Measurements from ENCODE around the gene GGA1. TPM values are rescaled to one million over a fixed set of nuclear protein-coding genes. Genes with fewer than 3 reads are reported as not detected.

GGA1 gene
- total and polyA plus RNA-seq, 10 of the 15 experiments (the other 5 are each of a cell fraction or from before 2014, with no cell fraction given), result 1.4 to 79.4 (median 44.4) TPM

DNA sequence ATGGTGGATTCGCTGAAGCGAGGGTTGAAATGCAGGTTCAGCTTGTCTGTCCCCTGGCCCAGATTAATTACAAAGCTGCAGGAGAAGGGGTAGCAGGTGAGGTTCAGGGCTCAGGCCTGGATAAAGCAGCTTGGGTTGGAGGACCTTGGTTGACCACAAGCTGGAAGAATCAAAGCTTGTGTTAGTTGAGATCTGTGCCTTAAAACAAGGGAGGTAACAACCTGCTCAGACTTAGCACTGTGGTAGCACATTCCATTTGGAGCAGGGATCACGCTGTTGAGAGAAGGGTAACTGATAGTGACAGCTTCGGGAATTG lies 38.0 kb upstream of the GGA1 start:
- ChIA-PET RAD21 (ENCODE audit: unreplicated experiment) (interaction anchor here (1.5 to 8.5 kb wide), 5 partner anchors 9 to 31 kb away, joined by 4 to 154 read pairs (median 7); partner anchors contain the start of gene LGALS2), SMC1A (ENCODE audit: uncharacterized antibody, unreplicated experiment) (interaction anchor here (0.6 to 7.2 kb wide), 5 partner anchors 10 to 31 kb away, joined by 3 to 179 read pairs (median 7); partner anchors contain the start of gene LGALS2), CTCF (interaction anchor here (0.9 to 22.0 kb wide), 9 partner anchors 9 to 301 kb away, joined by 3 to 541 read pairs (median 4); partner anchors contain the start of gene LGALS2), POLR2A (no interaction called here)
- FAIRE-seq (no peak), ATAC-seq (no peak), DNase-seq (ENCODE audit: low read depth, low spot score) (no peak)
- no TSS peak for BruUV-seq (replicated peaks)
- H3K4me3 ChIP-seq, result no peak overlapping the region
- no peaks in the 10 kb centered on the region for H4K20me1 ChIP-seq (ENCODE audit: control insufficient read depth, insufficient read depth)
- H3K27ac ChIP-seq (ENCODE audit: control insufficient read depth, insufficient read depth), result no peak overlapping the region
- H3K79me2 ChIP-seq (ENCODE audit: control insufficient read depth, insufficient read depth, low read length), result no peaks in the 10 kb centered on the region
- in situ Hi-C loops (cut with MboI) (no loop called here), intact Hi-C loops (cut with micrococcal nuclease; ENCODE audit: unreplicated experiment) (no loop called here)
- 37% methylated on average over 4 of the region's 4 CpGs for WGBS (ENCODE audit: insufficient coverage, insufficient replicate concordance, low lambda C conversion rate, missing lambda C conversion rate)
- H2AFZ ChIP-seq (ENCODE audit: control insufficient read depth, low read depth, low read length), result no peak overlapping the region
- H3K4me1 ChIP-seq (ENCODE audit: control insufficient read depth, insufficient read depth, low read length), result peaks cover 11% of the 10 kb centered on the region
- no peaks in the 10 kb centered on the region for H3K36me3 ChIP-seq (ENCODE audit: control insufficient read depth in 2 of 2, insufficient read depth in 2 of 2, low read length in 1 of 2)
- TF ChIP-seq POLR2AphosphoS2 (IDR thresholded peaks at IDR 0.05; ENCODE audit: low read depth, low read length) (no peak), ZNF274 (IDR thresholded peaks at IDR 0.05; ENCODE audit: insufficient read depth, insufficient read length) (no peak), SIN3A (IDR thresholded peaks at IDR 0.05; ENCODE audit: low read depth, low read length) (no peak), SREBF1 (IDR thresholded peaks at IDR 0.05; ENCODE audit: low read length) (no peak), ESRRA (IDR thresholded peaks at IDR 0.05; ENCODE audit: low read length) (no peak), STAT3 (IDR thresholded peaks at IDR 0.05; ENCODE audit: low read depth, low read length) (no peak), NFXL1 (IDR thresholded peaks at IDR 0.05; ENCODE audit: borderline replicate concordance) (no peak), MTA2 (IDR thresholded peaks at IDR 0.05; ENCODE audit: low read depth) (no peak), STAT1 (conservative IDR thresholded peaks at IDR 0.05) (no peak), LARP7 (IDR thresholded peaks at IDR 0.05) (no peak), MYC (IDR thresholded peaks at IDR 0.05; ENCODE audit: insufficient read depth, insufficient read length, insufficient replicate concordance, low read length, severe bottlenecking) (no peak), HDAC2 (IDR thresholded peaks at IDR 0.05) (no peak), NR2F1 (conservative IDR thresholded peaks at IDR 0.05) (no peak), SPI1 (IDR thresholded peaks at IDR 0.05; ENCODE audit: borderline replicate concordance, insufficient read depth, low read depth, low read length) (no peak), MEF2A (IDR thresholded peaks at IDR 0.05; ENCODE audit: insufficient read depth, low read depth, low read length) (no peak), KAT2A (conservative IDR thresholded peaks at IDR 0.05; ENCODE audit: control insufficient read depth, low read depth, low read length) (no peak), KLF5 (IDR thresholded peaks at IDR 0.05; ENCODE audit: partially characterized antibody) (no peak), BCL11A (IDR thresholded peaks at IDR 0.05; ENCODE audit: low read depth, low read length) (no peak)
- TF ChIP-seq, protein P1, sequence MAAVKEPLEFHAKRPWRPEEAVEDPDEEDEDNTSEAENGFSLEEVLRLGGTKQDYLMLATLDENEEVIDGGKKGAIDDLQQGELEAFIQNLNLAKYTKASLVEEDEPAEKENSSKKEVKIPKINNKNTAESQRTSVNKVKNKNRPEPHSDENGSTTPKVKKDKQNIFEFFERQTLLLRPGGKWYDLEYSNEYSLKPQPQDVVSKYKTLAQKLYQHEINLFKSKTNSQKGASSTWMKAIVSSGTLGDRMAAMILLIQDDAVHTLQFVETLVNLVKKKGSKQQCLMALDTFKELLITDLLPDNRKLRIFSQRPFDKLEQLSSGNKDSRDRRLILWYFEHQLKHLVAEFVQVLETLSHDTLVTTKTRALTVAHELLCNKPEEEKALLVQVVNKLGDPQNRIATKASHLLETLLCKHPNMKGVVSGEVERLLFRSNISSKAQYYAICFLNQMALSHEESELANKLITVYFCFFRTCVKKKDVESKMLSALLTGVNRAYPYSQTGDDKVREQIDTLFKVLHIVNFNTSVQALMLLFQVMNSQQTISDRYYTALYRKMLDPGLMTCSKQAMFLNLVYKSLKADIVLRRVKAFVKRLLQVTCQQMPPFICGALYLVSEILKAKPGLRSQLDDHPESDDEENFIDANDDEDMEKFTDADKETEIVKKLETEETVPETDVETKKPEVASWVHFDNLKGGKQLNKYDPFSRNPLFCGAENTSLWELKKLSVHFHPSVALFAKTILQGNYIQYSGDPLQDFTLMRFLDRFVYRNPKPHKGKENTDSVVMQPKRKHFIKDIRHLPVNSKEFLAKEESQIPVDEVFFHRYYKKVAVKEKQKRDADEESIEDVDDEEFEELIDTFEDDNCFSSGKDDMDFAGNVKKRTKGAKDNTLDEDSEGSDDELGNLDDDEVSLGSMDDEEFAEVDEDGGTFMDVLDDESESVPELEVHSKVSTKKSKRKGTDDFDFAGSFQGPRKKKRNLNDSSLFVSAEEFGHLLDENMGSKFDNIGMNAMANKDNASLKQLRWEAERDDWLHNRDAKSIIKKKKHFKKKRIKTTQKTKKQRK (IDR thresholded peaks at IDR 0.05; ENCODE audit: low read depth, low read length), result no peak
- TF ChIP-seq, protein P2, sequence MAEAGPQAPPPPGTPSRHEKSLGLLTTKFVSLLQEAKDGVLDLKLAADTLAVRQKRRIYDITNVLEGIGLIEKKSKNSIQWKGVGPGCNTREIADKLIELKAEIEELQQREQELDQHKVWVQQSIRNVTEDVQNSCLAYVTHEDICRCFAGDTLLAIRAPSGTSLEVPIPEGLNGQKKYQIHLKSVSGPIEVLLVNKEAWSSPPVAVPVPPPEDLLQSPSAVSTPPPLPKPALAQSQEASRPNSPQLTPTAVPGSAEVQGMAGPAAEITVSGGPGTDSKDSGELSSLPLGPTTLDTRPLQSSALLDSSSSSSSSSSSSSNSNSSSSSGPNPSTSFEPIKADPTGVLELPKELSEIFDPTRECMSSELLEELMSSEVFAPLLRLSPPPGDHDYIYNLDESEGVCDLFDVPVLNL (IDR thresholded peaks at IDR 0.05; ENCODE audit: low read depth, low read length), result no peak
- H3K27me3 ChIP-seq (replicated peaks in 1 of 2; ENCODE audit: control insufficient read depth in 2 of 2, insufficient read depth in 2 of 2, low read length in 1 of 2), result no peaks in the 10 kb centered on the region; a peak in 1 of 4 replicates
- H3K9me3 ChIP-seq (replicated peaks; ENCODE audit: control insufficient read depth, insufficient read depth, low read length), result no peaks in the 10 kb centered on the region
- H3K4me2 ChIP-seq (ENCODE audit: control insufficient read depth, insufficient read depth), result no peak overlapping the region
- H3K9ac ChIP-seq (ENCODE audit: control insufficient read depth, insufficient read depth, low read length), result no peak overlapping the region

Measured in GM12878 (cell line).